GM12892 (cell line): ENCODE measurements around the gene AMER3.

Source experiments
- POLR2A ChIP-seq: IDR thresholded peaks from 2 replicates; pipeline ENCODE4 v1.6.1; 2011; ENCODE audit warnings: low read depth, low read length, control low read depth
- POLR2AphosphoS5 ChIP-seq: IDR thresholded peaks from 2 replicates; pipeline ENCODE4 v1.6.1; 2011; ENCODE audit warnings: low read depth, low read length, control low read depth
- TAF1 ChIP-seq: IDR thresholded peaks from 2 replicates; pipeline ENCODE4 v1.6.1; 2011; ENCODE audit warnings: low read depth, mild to moderate bottlenecking, control low read depth, low read length, borderline replicate concordance

DNA sequence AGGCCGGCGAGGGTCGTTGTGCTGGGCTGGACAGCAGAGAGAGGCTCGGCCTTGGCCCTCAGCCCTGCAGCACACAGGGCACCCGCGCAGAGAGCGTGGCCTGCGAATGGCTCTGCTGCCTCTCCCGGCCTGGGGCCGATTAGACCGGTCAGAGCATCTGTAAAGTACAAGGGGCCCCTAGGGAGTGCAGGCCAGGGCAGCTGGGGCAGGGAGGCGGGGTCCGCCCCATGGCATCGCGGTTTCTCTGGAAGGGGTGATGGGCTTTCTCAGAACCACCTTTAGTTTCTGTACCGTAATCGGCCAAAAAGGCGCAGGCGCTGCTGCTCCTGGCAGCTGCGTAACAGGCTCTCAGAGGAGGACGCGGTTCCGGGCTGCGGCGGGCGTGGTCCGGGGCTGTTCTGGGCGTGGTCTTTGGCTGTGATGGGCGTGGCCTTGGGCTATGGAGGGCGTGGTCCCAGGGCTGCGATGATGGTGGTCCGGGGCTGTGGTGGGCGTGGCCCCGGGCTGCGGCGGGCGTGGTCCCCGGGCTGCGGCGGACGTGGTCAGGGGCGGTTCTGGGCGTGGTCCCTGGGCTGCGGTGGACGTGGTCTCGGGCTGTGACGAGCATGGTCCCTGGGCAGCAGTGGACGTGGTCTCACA lies 27.9 kb upstream of the AMER3 start:
- TF ChIP-seq POLR2A: no peak
- TF ChIP-seq TAF1: no peak
- no peak for TF ChIP-seq POLR2AphosphoS5
